WTC11 (cell line): Measurements from ENCODE around the gene OLFM1. TPM values are rescaled to one million over a fixed set of nuclear protein-coding genes. Genes with fewer than 3 reads are reported as not detected.

Experiments used
- ATAC-seq: fragments of 200-7000 bp; cut with Tn5 transposase; 2 replicates; pipeline ENCODE4 v1.10.0; 2021; ENCODE audit warnings: mild to moderate bottlenecking, moderate library complexity
- CTCF ChIA-PET: fragments of 300-600 bp; sonication (Branson Sonifier 250); formaldehyde crosslinking; loops from one replicate; lab custom pipeline; 2021; ENCODE audit warnings: antibody characterized with exemption; lab: Charles Lee
- POLR2A ChIA-PET: fragments of 350-600 bp; sonication (Branson Sonifier 250); formaldehyde crosslinking; loops from one replicate; lab custom pipeline; 2021; ENCODE audit warnings: antibody characterized with exemption; lab: Charles Lee
- DNase-seq: peaks from one replicate; pipeline ENCODE4 v3.0.0; 2021; ENCODE audit warnings: low spot score
- H3K27ac Mint-ChIP-seq: 2 replicates; pipeline ENCODE4 v1.8.0; 2021; ENCODE audit warnings: mixed read lengths
- H3K27me3 Mint-ChIP-seq: 2 replicates; pipeline ENCODE4 v1.8.0; 2021; ENCODE audit warnings: low read depth, mild to moderate bottlenecking, moderate library complexity, mixed read lengths
- H3K36me3 Mint-ChIP-seq: 2 replicates; pipeline ENCODE4 v1.8.0; 2021; ENCODE audit warnings: mixed read lengths
- H3K4me1 Mint-ChIP-seq: 2 replicates; pipeline ENCODE4 v1.8.0; 2022; ENCODE audit warnings: mixed read lengths
- H3K4me3 Mint-ChIP-seq: 2 replicates; pipeline ENCODE4 v1.8.0; 2021; ENCODE audit warnings: mild to moderate bottlenecking, moderate library complexity, mixed read lengths
- H3K9me3 Mint-ChIP-seq: 2 replicates; pipeline ENCODE4 v1.8.0; 2021; ENCODE audit warnings: mixed read lengths
- ARID4B ChIP-seq: sonication (generic); formaldehyde crosslinking; IDR thresholded peaks from 2 replicates; pipeline ENCODE4 v1.8.0; 2023; ENCODE audit warnings: missing genetic modification reagents, mild to moderate bottlenecking, borderline replicate concordance
- ATF1 ChIP-seq: sonication (generic); formaldehyde crosslinking; IDR thresholded peaks from 2 replicates; pipeline ENCODE4 v1.8.1; 2023; ENCODE audit warnings: mild to moderate bottlenecking, moderate library complexity, missing genetic modification reagents
- ATF3 ChIP-seq: sonication (generic); formaldehyde crosslinking; conservative IDR thresholded peaks from 2 replicates; pipeline ENCODE4 v1.8.1; 2022; ENCODE audit warnings: mild to moderate bottlenecking, missing genetic modification reagents
- CREM ChIP-seq: sonication (generic); formaldehyde crosslinking; IDR thresholded peaks from 2 replicates; pipeline ENCODE4 v1.8.1; 2022; ENCODE audit warnings: mild to moderate bottlenecking, missing genetic modification reagents, moderate library complexity
- ELF4 ChIP-seq: sonication (generic); formaldehyde crosslinking; IDR thresholded peaks from 2 replicates; pipeline ENCODE4 v1.8.1; 2022; ENCODE audit warnings: low read depth, mild to moderate bottlenecking, moderate library complexity, missing genetic modification reagents
- EMX1 ChIP-seq: fragments of 250-450 bp; sonication (Bioruptor Pico); IDR thresholded peaks from 2 replicates; pipeline ENCODE4 v1.8.0; 2021; ENCODE audit warnings: mild to moderate bottlenecking
- ESRRA ChIP-seq: sonication (generic); formaldehyde crosslinking; IDR thresholded peaks from 2 replicates; pipeline ENCODE4 v1.8.1; 2022; ENCODE audit warnings: mild to moderate bottlenecking, missing genetic modification reagents, borderline replicate concordance
- ETV6 ChIP-seq: sonication (generic); formaldehyde crosslinking; IDR thresholded peaks from 2 replicates; pipeline ENCODE4 v1.8.1; 2022; ENCODE audit warnings: mild to moderate bottlenecking, missing genetic modification reagents
- GABPB1 ChIP-seq: sonication (generic); formaldehyde crosslinking; IDR thresholded peaks from 2 replicates; pipeline ENCODE4 v1.8.1; 2023; ENCODE audit warnings: mild to moderate bottlenecking, missing genetic modification reagents
- IRF2 ChIP-seq: sonication (generic); formaldehyde crosslinking; IDR thresholded peaks from 2 replicates; pipeline ENCODE4 v1.8.0; 2022; ENCODE audit warnings: low read depth, missing genetic modification reagents, borderline replicate concordance
- JUN ChIP-seq: sonication (generic); formaldehyde crosslinking; IDR thresholded peaks from 2 replicates; pipeline ENCODE4 v1.8.0; 2023; ENCODE audit warnings: mild to moderate bottlenecking, missing genetic modification reagents
- KAT7 ChIP-seq: sonication (generic); formaldehyde crosslinking; IDR thresholded peaks from 2 replicates; pipeline ENCODE4 v1.8.1; 2023; ENCODE audit warnings: missing genetic modification reagents, mild to moderate bottlenecking, borderline replicate concordance
- MAX ChIP-seq: sonication (generic); formaldehyde crosslinking; IDR thresholded peaks from 2 replicates; pipeline ENCODE4 v1.8.0; 2022; ENCODE audit warnings: mild to moderate bottlenecking, missing genetic modification reagents
- NR1H2 ChIP-seq: sonication (generic); formaldehyde crosslinking; IDR thresholded peaks from 2 replicates; pipeline ENCODE4 v1.9.0; 2021; ENCODE audit warnings: mild to moderate bottlenecking, moderate library complexity, missing genetic modification reagents
- PREB ChIP-seq: sonication (generic); formaldehyde crosslinking; IDR thresholded peaks from 2 replicates; pipeline ENCODE4 v1.8.1; 2022; ENCODE audit warnings: mild to moderate bottlenecking, missing genetic modification reagents, moderate library complexity, borderline replicate concordance
- SMAD3 ChIP-seq: sonication (generic); formaldehyde crosslinking; IDR thresholded peaks from 2 replicates; pipeline ENCODE4 v1.8.0; 2022; ENCODE audit warnings: missing genetic modification reagents, mild to moderate bottlenecking, borderline replicate concordance
- SOX15 ChIP-seq: fragments of 250-450 bp; sonication (Bioruptor Pico); IDR thresholded peaks from 2 replicates; pipeline ENCODE4 v1.9.0; 2021; ENCODE audit warnings: mild to moderate bottlenecking
- SP1 ChIP-seq: sonication (generic); formaldehyde crosslinking; conservative IDR thresholded peaks from 2 replicates; pipeline ENCODE4 v1.8.1; 2022; ENCODE audit warnings: missing genetic modification reagents
- STAT6 ChIP-seq: sonication (generic); formaldehyde crosslinking; conservative IDR thresholded peaks from 2 replicates; pipeline ENCODE4 v1.8.1; 2023; ENCODE audit warnings: mild to moderate bottlenecking, low read depth, missing genetic modification reagents, moderate library complexity
- TP53 ChIP-seq: sonication (generic); formaldehyde crosslinking; IDR thresholded peaks from 2 replicates; pipeline ENCODE4 v1.8.1; 2023; ENCODE audit warnings: mild to moderate bottlenecking, missing genetic modification reagents
- USF1 ChIP-seq: sonication (generic); formaldehyde crosslinking; IDR thresholded peaks from 2 replicates; pipeline ENCODE4 v1.8.0; 2022; ENCODE audit warnings: mild to moderate bottlenecking, missing genetic modification reagents
- USF2 ChIP-seq: sonication (generic); formaldehyde crosslinking; IDR thresholded peaks from 2 replicates; pipeline ENCODE4 v1.8.1; 2023; ENCODE audit warnings: mild to moderate bottlenecking, missing genetic modification reagents, moderate library complexity
- ZBTB21 ChIP-seq: sonication (generic); formaldehyde crosslinking; IDR thresholded peaks from 2 replicates; pipeline ENCODE4 v1.8.1; 2023; ENCODE audit warnings: mild to moderate bottlenecking, missing genetic modification reagents, borderline replicate concordance
- ZNF121 ChIP-seq: sonication (generic); formaldehyde crosslinking; IDR thresholded peaks from 2 replicates; pipeline ENCODE4 v1.8.0; 2023; ENCODE audit warnings: missing genetic modification reagents
- ZNF232 ChIP-seq: sonication (generic); formaldehyde crosslinking; IDR thresholded peaks from 2 replicates; pipeline ENCODE4 v1.8.0; 2022; ENCODE audit warnings: mild to moderate bottlenecking, missing genetic modification reagents
- ZSCAN18 ChIP-seq: fragments of 250-450 bp; sonication (Bioruptor Pico); IDR thresholded peaks from 2 replicates; pipeline ENCODE4 v2.1.2; 2022; ENCODE audit warnings: mild to moderate bottlenecking, moderate library complexity
- total RNA-seq: library from RNA; stranded (reverse); gene quantifications from 3 replicates; pipeline ENCODE4 v1.2.3, GENCODE V29; 2021

Gene OLFM1
- total RNA-seq, 1 experiment from 2014 or later, result 37.6 TPM

- no peaks in the 10 kb centered on the region for H3K9me3 Mint-ChIP-seq
- no peak for DNase-seq
- TF ChIP-seq GABPB1 (no peak), TP53 (CRISPR knock-in tag) (no peak), PREB (CRISPR knock-in tag) (no peak), SOX15 (CRISPR knock-in tag) (no peak), JUN (CRISPR knock-in tag) (no peak), EMX1 (CRISPR knock-in tag) (no peak), ATF3 (CRISPR knock-in tag) (no peak), USF2 (CRISPR knock-in tag) (no peak), ARID4B (CRISPR knock-in tag) (no peak), KAT7 (CRISPR knock-in tag) (no peak), ATF1 (CRISPR knock-in tag) (no peak), USF1 (no peak), ZBTB21 (CRISPR knock-in tag) (no peak), MAX (CRISPR knock-in tag) (no peak), NR1H2 (CRISPR knock-in tag) (no peak), ESRRA (CRISPR knock-in tag) (no peak), ZNF121 (CRISPR knock-in tag) (no peak)
- CTCF ChIA-PET, result no interaction called here
- POLR2A ChIA-PET, result no interaction called here
- H3K27ac Mint-ChIP-seq, result no peak overlapping the region
- no peak for ATAC-seq
- no peak overlapping the region for H3K4me3 Mint-ChIP-seq
- no peaks in the 10 kb centered on the region for H3K27me3 Mint-ChIP-seq
- peaks cover 20% of the 10 kb centered on the region for H3K36me3 Mint-ChIP-seq
- H3K4me1 Mint-ChIP-seq, result peaks cover 11% of the 10 kb centered on the region; the same call in 1 of the 2 replicates
Measured at GRCh38 chr9:135099574-135099973, 12.1 kb downstream of the OLFM1 start.

- Mint-ChIP-seq H3K4me3 (no peak overlapping the region), H3K27ac (no peak overlapping the region), H3K36me3 (peaks cover 16% of the 10 kb centered on the region), H3K4me1 (peaks cover 7% of the 10 kb centered on the region; the same call in 1 of the 2 replicates), H3K27me3 (no peaks in the 10 kb centered on the region), H3K9me3 (no peaks in the 10 kb centered on the region)
- ATAC-seq (no peak), DNase-seq (no peak)
- ChIA-PET CTCF (no interaction called here), POLR2A (no interaction called here)
- TF ChIP-seq SP1 (CRISPR knock-in tag), result no peak
- no peak for TF ChIP-seq CREM
- no peak for TF ChIP-seq IRF2
- no peak for TF ChIP-seq ZNF232 (CRISPR knock-in tag)
- TF ChIP-seq STAT6 (CRISPR knock-in tag), result no peak
- TF ChIP-seq ELF4, result no peak
- TF ChIP-seq ZSCAN18 (CRISPR knock-in tag), result no peak
- TF ChIP-seq ETV6 (CRISPR knock-in tag), result no peak
- TF ChIP-seq SMAD3 (CRISPR knock-in tag), result no peak
Measured at GRCh38 chr9:135100241-135100681, 12.8 kb downstream of the OLFM1 start.
